NCI-H524 (cell line): ENCODE data around the gene GSPT1.

Source experiments
- DNase-seq, 2 experiments: peaks; one replicate each; lab custom pipeline; 2025; lab: John Stamatoyannopoulos, UW

GSPT1 gene

DNA sequence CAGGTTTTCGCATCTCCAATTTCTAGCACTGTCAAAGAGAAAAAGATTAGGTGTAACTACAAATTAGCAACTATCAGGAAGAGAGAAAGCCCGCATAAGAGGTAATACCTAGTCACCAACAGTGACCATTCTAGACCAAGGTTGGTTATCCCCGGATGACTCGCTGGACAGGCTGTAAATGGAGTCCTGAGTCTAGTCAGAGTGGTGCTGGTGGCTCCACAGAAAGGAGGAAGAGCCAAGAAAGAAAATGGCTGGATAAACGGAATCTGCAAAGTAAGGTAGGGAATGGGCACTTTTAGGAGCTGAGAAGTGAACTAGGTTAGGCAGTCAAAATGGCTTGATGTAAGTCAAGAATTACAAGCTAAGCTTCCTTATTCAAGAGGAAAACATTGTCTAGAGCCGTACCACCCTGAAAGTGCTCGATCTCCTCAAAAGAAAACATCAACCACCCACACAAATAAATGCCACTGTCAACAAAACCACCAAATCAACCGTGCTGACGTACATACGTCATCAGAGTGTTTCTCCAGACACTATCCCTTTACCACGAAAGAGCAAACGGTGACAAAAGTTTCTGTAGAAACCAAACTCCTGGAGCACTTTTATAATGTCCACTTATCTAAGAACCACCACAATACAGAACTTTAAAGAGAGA is 2.2 kb downstream of the GSPT1 start:
- no peak for DNase-seq

DNA sequence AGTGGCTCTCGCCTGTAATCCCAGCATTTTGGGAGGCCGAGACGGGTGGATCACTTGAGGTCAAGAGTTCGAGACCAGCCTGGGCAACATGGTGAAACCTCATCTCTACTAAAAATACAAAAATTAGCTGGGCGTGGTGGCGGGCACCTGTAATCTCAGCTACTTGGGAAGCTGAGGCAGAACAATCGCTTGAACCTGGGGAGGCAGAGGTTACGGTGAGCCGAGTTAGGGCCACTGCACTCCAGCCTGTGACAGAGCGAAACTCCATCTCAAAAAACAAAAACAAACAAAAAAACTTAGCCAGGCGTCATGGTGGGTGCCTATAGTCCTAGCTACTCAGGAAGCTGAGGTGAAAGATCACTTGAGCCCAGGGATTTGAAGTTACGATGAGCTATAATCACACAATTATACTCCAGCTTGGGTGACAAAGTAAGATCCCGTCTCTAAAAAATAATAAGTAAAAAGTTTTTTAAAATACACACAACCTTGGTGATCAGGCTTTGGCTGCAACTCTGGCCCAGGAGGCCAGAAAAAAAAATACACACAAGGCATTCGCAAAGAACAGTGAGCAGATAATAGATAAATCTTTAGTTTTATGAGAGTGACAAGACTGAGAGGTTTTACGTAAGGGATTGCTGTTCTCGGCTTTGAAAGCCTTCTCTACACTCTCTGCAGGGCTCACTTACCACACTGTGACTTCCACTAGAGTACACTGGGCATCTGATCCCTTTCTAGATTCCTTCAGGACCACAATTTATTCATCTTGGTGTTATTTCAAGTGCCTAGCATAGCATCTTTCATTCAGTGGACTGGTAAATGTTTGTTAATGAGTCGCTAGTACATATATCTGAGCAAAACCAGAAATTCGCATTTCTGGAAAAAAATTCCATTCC is 5.9 kb downstream of the GSPT1 start:
- no peak for DNase-seq

DNA sequence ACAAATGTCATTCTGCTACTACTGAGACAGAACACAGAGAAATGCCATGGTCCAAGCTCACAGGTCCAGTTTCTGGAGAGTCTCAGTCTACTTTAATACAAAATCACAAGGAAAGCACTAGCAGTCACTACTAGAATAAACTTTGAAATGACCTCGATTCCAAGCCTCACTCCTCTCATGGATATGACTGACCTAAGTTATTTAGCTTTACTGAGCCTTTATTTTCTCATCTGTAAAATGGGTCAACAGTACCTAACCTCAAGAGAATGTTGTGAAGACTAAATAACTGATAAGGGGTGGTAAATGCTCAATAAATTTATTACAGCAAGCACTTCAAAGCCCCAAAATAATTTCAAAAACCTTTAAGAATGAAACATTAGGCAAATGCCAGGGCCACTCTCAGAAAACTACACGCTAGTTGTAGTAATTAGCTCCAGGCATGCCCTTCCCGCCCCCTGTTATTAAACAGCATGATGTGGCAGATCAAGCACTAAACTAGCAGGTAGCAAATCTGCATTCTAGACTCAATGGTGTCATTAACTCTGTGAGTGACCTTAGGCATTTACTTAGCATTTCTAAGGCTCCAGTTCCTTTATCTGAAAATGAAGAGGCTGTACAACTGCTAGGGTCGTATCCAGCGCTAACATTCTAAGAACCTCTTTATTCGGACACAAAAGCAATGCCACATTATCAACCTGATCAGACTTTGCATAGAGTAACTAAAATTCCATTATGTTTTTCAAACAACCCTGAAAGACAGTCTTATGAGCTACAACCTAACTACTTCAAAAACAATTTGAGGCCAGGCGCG is 8.4 kb downstream of the GSPT1 start:
- no peak for DNase-seq

DNA sequence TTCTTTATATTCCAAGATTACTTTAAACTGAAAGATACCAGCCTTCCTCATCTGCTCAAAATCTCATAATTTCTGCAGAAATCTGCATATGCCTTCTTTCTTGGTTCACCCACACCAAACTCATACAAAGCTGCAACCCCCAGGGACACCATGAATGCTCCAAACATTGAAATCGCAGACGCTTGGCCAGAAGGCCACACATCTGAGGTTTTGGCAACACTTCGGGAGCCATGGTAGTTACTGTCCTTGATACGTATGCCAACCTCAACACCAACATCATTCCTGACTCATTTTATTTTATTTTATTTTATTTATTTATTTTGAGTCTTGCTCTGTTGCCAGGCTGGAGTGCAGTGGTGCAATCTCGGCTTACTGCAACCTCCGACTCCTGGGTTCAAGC is 11.8 kb downstream of the GSPT1 start:
- DNase-seq: no peak

DNA sequence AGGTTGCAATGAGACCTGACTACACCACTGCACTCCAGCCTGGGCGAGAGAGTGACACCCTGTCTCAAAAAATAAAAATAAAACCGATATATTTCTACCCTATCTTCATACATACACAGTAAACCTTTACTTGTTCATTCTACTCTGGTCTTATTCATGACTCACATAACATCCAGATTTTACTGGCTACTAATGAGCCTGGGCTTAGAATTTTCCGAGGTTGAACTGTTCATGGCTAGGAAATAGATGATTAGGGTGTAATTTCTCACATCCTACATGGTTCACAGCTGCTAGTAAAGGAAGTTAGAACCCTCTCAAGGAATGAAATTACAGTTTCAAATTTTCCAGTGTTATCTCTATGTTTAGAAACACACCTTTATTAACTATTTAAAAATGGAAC is 14.7 kb downstream of the GSPT1 start:
- no peak for DNase-seq

DNA sequence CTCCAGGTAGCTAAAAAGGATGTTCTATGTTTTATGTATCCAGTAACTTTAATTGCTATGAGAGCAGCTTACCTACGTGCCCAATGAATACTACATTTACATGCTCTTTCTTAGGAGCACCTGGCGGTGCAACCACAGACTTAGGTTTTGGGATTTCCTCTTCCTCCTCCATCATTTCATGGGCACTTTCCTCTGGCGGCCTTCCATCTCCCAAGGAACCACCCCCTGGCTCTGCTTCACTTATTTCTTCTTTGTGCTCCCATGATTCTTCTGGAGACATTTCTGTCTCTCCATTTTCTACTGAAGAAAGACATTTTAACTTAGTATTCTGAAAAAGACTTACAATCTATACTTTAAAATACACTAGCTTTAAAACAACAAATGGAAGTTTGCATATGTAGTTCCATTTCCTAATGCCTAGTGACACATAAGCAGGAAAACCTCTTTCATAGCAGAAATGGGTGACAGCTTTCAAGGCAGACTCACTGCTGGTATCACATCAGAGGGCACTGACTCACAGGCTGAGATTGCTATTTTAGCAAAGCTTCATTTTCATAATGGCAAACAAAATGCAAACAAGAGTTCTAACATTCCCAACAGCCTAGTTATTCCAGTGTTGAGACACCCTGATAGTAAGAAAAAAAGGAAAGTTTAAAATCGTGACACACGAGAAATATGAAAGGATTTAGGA is 19.1 kb downstream of the GSPT1 start:
- no peak for DNase-seq

DNA sequence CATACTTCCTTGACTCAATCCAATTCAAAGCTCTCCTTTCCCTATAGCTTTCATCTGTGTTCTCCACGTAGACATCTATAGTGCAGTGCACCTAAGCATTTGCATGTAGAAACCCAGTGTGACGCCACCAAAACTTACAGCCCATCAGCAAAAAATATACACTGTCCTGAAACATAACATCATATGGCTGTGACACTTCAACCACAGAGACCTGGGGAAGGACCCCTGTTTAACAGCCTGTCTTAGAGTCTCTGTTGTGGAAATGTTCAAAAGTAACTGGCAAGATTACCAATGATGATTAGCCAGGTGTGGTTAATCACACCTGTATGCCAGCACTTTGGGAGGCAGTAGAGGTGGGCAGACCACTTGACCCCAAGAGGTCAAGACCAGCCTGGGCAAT is 22.2 kb downstream of the GSPT1 start:
- DNase-seq: no peak

DNA sequence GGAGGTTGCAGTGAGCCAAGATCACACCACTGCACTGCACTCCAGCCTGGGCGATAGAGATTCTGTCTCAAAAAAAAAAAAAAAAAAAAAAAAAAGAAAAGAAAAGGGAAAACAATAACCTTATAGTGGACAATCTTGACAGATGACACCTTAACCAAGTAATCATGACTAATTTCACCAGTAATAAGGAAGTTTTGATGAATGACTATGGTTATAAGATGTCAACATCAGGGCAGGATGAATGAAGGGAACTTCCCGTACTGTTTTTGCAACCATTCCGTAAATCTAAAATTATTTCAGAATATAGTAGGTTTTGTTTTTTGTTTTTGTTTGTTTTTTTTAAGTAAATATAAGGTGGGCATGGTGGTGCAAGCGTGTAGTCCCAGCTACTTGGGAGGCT is 23.0 kb downstream of the GSPT1 start:
- DNase-seq: no peak

DNA sequence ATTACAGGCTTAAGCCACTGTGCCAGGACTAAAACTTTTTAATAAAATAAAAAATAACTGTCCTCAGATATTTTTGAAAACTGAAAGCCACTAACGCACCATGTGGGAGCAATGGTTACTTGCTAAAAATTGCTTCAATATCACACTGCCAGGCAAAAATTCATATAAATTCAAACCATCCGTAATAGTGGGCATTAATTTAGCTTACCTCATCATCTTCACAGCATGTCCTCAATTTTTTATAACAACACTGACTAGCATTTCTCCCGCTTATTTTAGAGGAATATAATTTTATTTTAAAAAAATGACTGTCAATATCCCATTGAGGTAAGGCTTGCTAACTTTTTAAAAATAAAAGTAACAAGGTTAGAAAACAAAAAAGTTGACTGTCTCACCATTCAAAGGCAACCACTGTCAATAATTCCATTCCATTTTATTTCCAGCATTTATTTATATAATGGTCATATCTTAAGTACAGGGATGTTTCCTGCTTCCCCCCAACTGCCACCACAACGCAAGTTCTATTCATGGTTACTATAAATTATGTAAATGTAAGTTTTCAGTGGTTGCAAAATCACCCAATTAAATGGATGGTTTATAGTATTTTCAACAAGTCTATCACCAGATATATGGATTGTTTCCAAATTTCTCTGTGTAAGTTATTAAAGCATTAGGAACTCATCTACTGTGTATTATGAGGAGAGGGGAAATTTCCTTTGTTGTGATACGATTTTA is 25.4 kb downstream of the GSPT1 start:
- DNase-seq: no peak

DNA sequence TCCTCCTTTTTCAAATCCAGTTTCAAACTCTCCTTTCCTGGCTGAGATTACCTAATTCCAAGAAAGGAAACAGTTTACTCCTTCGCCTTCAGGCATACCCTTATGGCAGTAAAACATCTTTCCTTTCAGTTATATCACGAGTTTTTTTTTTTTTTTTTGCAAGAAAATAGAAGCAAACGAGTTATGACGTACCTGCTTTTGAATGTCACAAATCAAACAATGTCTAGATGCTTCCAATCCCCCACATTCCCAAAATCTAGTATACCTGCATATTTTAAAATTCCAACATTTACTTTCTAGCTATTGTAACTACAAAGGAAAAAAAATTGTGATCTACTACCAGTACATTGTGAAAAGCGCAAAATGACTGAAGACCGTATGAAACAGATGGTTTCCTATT is 28.9 kb downstream of the GSPT1 start:
- no peak for DNase-seq

DNA sequence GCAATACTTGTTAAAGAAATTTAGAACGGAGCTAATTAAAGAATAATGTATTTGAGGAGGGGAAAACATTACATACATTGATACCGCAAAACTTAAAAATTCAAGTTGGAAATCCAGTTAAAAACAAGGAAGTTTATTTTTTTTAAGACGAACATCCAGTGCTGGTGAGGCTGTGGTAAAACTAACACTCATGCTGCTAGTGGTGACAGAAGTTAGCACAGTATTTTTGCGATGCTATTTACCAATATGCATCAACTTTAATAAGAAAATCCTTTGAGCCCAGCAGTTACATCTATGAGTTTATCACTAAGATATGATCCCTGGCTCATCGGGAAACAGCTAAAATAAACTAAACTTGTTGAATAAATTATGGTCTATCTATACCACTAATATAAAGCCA is 31.7 kb downstream of the GSPT1 start:
- DNase-seq: no peak

DNA sequence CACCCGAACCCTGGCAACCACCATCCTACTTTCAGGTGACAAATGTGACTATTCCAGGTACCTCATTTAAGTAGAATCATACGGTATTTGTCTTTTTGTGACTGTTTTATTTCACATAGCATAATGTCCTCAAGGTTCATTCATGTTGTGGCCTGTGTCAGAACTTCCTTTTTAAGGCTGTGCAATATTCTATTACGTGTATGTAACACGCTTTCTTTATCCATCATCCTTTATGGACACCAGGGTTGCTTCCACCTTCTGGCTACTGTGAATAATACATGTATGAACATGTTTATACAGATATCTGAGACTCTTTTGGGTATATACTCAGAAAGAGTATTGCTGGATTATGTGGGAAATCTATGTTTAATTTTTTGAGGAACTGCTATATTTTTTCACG is 35.7 kb downstream of the GSPT1 start:
- DNase-seq: no peak

DNA sequence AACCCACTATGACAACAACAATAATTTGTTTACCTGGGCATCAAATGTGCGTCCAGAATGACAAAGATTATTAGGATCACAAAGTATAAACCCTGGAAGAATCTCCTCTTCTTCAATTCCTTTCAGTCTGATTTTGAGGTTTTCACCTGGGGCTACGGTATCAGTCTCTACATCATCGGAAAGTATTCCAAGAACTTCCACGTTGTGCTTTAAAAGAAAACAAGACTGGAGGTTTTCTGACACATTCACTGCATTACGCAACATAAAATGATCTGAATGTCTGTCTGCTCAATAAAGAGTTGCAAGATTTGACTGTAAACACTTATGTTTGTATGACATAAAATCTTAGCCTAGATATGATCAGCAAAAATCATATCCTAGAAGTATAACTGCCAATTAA is 38.4 kb downstream of the GSPT1 start:
- DNase-seq: no peak

DNA sequence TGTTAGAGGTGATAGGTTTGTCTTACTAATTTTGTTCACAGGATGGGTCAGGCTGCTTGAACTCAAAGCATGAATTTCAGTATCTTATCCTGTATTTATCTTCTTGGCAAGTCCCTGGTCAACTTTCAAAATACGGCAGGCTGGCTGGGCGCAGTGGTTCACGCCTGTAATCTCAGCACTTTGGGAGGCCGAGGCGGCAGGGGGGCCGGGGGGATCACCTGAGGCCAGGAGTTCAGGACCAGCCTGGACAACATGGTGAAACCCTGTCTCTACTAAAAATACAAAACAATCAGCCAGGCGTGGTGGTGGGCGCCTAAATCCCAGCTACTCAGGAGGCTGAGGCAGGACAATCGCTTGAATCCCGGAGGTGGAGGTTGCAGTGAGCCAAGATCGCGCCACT is 39.5 kb downstream of the GSPT1 start:
- no peak for DNase-seq

DNA sequence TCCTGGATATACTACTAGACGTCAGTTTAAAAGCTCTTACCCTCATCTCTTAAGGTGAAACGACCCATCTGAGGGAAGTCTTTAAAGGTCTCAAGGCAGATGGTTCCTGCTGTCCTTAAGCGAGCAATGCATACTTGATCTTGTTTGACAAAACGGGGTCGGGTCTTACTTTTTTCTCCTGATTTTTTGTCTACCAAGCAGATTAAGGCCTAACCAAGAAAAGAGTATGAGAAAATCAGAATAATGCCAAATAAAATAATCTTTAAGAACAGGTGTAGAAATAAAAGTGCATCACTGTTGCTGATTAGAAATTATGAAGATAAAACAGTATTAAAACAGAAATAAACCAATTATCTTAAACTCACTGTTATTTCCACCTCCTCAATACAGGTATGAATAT is 40.0 kb downstream of the GSPT1 start:
- DNase-seq: no peak

DNA sequence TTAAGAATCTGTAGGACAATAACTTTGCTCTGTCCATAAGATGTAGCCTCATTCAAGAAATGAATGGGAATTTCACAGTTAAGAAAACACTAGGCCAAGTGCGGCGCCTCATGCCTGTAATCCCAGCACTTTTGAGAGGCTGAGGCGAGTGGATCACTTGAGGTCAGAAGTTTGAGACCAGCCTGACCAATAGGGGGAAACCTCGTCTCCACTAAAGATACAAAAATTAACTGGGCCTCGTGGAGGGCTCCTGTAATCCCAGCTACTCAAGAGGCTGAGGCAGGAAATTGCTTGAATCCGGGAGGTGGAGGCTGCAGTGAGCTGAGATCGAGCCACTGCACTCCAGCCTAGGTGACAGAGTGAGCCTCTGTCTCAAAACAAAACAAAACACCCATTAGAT is 44.6 kb downstream of the GSPT1 start:
- peak; percentile 60 to 87 for DNase-seq

DNA sequence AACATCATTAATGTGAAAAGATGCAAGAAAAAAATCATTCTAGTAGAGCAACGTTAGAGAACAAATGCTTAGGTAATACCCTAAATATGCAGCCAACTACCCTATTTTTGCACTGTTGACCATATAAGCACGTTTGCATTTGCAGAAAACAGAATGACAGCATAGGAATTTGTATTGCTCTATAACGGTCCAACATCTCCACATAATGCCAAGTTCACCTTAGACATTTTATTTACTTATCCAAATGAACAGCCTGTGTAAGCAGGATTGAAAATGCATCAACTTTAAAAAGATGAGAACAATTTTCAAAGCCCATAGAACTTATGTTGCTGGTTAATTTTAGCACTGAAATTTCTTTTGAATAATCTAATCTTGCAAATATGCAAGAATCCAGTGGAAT is 45.4 kb downstream of the GSPT1 start:
- DNase-seq: no peak

DNA sequence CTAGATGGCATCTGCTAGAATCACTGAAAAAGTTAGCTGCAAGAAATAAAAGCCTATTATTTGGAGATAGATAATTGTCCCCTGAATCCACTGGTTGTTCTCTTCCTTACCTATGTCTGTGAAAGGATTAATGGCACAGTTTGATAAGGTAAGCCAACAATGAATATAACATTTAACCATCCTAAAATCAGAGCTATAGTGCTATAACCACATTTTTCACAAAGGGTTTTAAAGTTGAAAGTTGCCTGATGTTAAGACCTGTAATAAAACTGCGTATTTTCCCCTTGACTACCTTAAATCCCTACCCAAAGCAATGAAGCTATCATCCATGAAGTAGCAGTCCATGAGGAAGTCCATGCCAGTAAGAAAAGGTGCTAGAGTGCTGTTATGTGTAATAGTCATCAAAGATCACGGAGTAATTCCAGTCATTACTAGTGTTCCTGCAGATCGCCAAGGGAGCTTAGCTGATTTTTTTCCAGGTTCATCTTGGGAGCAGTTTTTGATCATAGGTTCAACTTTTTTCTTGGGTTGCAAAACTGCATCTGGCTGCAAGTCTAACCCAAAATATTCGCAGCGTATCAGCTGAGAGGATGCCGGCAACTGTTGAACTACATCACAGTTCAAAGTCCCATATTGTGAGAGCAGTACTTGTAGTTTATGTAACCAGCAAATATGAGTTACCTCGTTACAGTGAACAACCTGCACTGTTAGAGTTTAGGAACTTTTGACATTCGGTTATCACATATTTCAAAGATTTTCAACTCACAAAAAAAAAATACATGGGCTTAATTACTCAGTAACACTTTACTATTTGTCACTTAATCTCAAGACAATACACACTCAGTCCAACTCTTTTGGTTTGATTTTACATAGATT is 46.2 kb downstream of the GSPT1 start:
- DNase-seq: no peak

DNA sequence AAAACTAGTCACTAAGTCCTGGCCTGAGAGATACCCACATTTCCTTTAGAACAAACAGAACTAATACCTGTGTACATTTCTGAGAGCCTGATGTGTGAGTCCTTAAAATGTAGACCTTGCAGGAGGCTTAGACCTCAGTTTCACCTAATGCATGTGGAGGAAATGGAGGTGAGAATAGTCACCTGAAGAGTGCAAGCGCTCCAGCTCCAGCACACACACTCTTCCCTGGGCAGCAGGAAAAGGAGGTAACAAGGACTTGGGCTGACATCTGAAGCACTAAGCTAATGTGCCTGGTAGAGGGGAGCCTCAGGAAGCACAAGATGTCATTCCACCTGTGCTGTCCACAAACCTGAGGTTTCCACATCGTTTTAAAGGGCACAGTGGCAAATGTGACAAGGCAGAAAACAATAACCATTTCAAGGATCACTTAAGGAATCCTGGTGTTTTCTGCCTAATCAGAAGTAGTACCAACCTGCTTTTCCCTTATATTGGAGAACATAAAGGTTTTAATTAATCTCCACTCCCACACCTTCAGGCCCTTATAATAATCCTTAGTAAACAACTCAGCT is 47.3 kb downstream of the GSPT1 start:
- no peak for DNase-seq

DNA sequence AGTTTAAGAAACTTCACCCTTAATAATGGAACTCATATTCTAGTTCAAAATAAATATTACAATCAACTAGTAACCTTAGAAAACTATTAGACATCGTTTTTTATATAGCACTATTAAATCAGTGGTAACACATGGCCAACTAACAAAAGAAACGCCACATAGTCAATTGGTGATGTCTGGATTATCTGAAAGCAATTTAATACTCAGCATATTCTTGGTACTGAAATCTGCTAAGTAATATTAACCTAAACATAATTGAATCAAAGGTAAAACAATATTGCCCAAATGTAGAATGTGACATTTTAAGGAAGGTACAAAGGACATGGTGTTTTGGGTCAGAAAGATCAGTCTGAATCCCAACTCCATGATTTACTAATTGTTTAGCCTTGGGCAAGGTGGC is 53.3 kb downstream of the GSPT1 start:
- DNase-seq: no peak
